Activated naive CD4-positive, alpha-beta T cell treated with anti-CD3 and anti-CD28 coated beads for 36 hours (primary cell): ENCODE measurements around the gene C1orf115. TPM values are rescaled to one million over a fixed set of nuclear protein-coding genes. Genes with fewer than 3 reads are reported as not detected.

ENCODE experiments used
- CTCF ChIA-PET: fragments of 350-600 bp; sonication (Branson Sonifier 250); formaldehyde crosslinking; loops from one replicate; lab custom pipeline; 2021; ENCODE audit warnings: antibody characterized with exemption; lab: Charles Lee
- DNase-seq: peaks from one replicate; pipeline ENCODE4 v3.0.0-alpha.2; 2020
- H3K27ac Mint-ChIP-seq: one replicate; pipeline ENCODE4 v1.8.0; 2021; ENCODE audit warnings: mild to moderate bottlenecking, mixed read lengths
- H3K27me3 Mint-ChIP-seq: one replicate; pipeline ENCODE4 v1.8.0; 2021; ENCODE audit warnings: low read depth, mixed read lengths
- H3K36me3 Mint-ChIP-seq: one replicate; pipeline ENCODE4 v1.8.0; 2021; ENCODE audit warnings: low read depth, mixed read lengths
- H3K4me1 Mint-ChIP-seq: one replicate; pipeline ENCODE4 v1.8.0; 2021; ENCODE audit warnings: low read depth, mixed read lengths
- H3K4me3 Mint-ChIP-seq: one replicate; pipeline ENCODE4 v1.8.0; 2021; ENCODE audit warnings: mild to moderate bottlenecking, moderate library complexity, mixed read lengths
- H3K9me3 Mint-ChIP-seq: one replicate; pipeline ENCODE4 v1.8.0; 2021; ENCODE audit warnings: mixed read lengths
- intact Hi-C: fragments of 100-400 bp; cut with micrococcal nuclease; formaldehyde crosslinking; loops from one replicate; pipeline ENCODE4 v1.15.1; 2023
- total RNA-seq, 2 experiments: library from RNA; stranded (reverse); gene quantifications; one replicate each; pipeline ENCODE4 v1.2.3, GENCODE V29; 2021

The C1orf115 gene
- total RNA-seq, 2 experiments from 2014 or later: 1.1 to 1.3 TPM

GRCh38 chr1:220696226-220696862, 6.2 kb downstream of the C1orf115 start:
- intact Hi-C loops: no loop called here
- CTCF ChIA-PET: interaction anchor here (1.0 to 1.3 kb wide), 2 partner anchors 16 to 29 kb away, joined by 3 read pairs; no protein-coding TSS in a partner anchor
- Mint-ChIP-seq H3K9me3 (no peaks in the 10 kb centered on the region), H3K4me3 (no peak overlapping the region), H3K36me3 (no peaks in the 10 kb centered on the region), H3K4me1 (no peaks in the 10 kb centered on the region), H3K27ac (no peak overlapping the region), H3K27me3 (peaks cover 3% of the 10 kb centered on the region)
- no peak for DNase-seq

- CTCF ChIA-PET: no interaction called here
- no peaks in the 10 kb centered on the region for H3K9me3 Mint-ChIP-seq
- no peaks in the 10 kb centered on the region for H3K4me1 Mint-ChIP-seq
- no peak for DNase-seq
- no peaks in the 10 kb centered on the region for H3K36me3 Mint-ChIP-seq
- peaks cover 3% of the 10 kb centered on the region for H3K27me3 Mint-ChIP-seq
- H3K27ac Mint-ChIP-seq: no peak overlapping the region
- intact Hi-C loops: no loop called here
- no peak overlapping the region for H3K4me3 Mint-ChIP-seq
Measured at GRCh38 chr1:220696863-220697231, 6.7 kb downstream of the C1orf115 start.

GRCh38 chr1:220697326-220697725, 7.2 kb downstream of the C1orf115 start:
- H3K27ac Mint-ChIP-seq: no peak overlapping the region
- DNase-seq: no peak
- intact Hi-C loops: no loop called here
- H3K27me3 Mint-ChIP-seq: peaks cover 6% of the 10 kb centered on the region
- no peaks in the 10 kb centered on the region for H3K9me3 Mint-ChIP-seq
- CTCF ChIA-PET: no interaction called here
- H3K4me1 Mint-ChIP-seq: no peaks in the 10 kb centered on the region
- no peaks in the 10 kb centered on the region for H3K36me3 Mint-ChIP-seq
- H3K4me3 Mint-ChIP-seq: no peak overlapping the region

GRCh38 chr1:220698607-220699016, 8.4 kb downstream of the C1orf115 start:
- Mint-ChIP-seq H3K27me3 (peaks cover 7% of the 10 kb centered on the region), H3K4me1 (no peaks in the 10 kb centered on the region), H3K36me3 (no peaks in the 10 kb centered on the region), H3K9me3 (no peaks in the 10 kb centered on the region), H3K4me3 (no peak overlapping the region), H3K27ac (no peak overlapping the region)
- no peak for DNase-seq
- CTCF ChIA-PET: interaction anchor here (0.6 kb wide), 1 partner anchor 10 kb away, joined by 3 read pairs; no protein-coding TSS in a partner anchor
- intact Hi-C loops: no loop called here

- Mint-ChIP-seq H3K27ac (no peak overlapping the region), H3K4me1 (no peaks in the 10 kb centered on the region)
- intact Hi-C loops: no loop called here
Measured at GRCh38 chr1:220699044-220699443, 8.9 kb downstream of the C1orf115 start.

GRCh38 chr1:220700556-220701179, 10.5 kb downstream of the C1orf115 start:
- CTCF ChIA-PET: interaction anchor here (0.9 kb wide), 1 partner anchor 74 kb away, joined by 3 read pairs; no protein-coding TSS in a partner anchor
- H3K4me1 Mint-ChIP-seq: no peaks in the 10 kb centered on the region
- no peak overlapping the region for H3K4me3 Mint-ChIP-seq
- H3K27me3 Mint-ChIP-seq: peaks cover 9% of the 10 kb centered on the region
- no peak for DNase-seq
- H3K27ac Mint-ChIP-seq: no peak overlapping the region
- no peaks in the 10 kb centered on the region for H3K9me3 Mint-ChIP-seq
- intact Hi-C loops: no loop called here
- no peaks in the 10 kb centered on the region for H3K36me3 Mint-ChIP-seq

More at GRCh38 chr1:220699044-220699443, 8.9 kb downstream of the C1orf115 start:
- H3K9me3 Mint-ChIP-seq: no peaks in the 10 kb centered on the region
- peaks cover 9% of the 10 kb centered on the region for H3K27me3 Mint-ChIP-seq
- no peak for DNase-seq
- CTCF ChIA-PET: interaction anchor here (0.6 kb wide), 1 partner anchor 9 kb away, joined by 3 read pairs; no protein-coding TSS in a partner anchor
- no peak overlapping the region for H3K4me3 Mint-ChIP-seq
- no peaks in the 10 kb centered on the region for H3K36me3 Mint-ChIP-seq

- Mint-ChIP-seq H3K27ac (no peak overlapping the region), H3K4me3 (no peak overlapping the region), H3K4me1 (no peaks in the 10 kb centered on the region), H3K36me3 (no peaks in the 10 kb centered on the region), H3K27me3 (peaks cover 9% of the 10 kb centered on the region), H3K9me3 (no peaks in the 10 kb centered on the region)
- no peak for DNase-seq
- CTCF ChIA-PET: interaction anchor here (1.3 kb wide), 1 partner anchor 11 kb away, joined by 3 read pairs; the partner anchor contains the start of gene C1orf115
- intact Hi-C loops: no loop called here
Measured at GRCh38 chr1:220701974-220702373, 11.8 kb downstream of the C1orf115 start.

GRCh38 chr1:220702733-220703270, 12.6 kb downstream of the C1orf115 start:
- intact Hi-C loops: no loop called here
- CTCF ChIA-PET: interaction anchor here (0.9 to 1.3 kb wide), 4 partner anchors 9 to 486 kb away, joined by 3 read pairs; partner anchors contain the start of gene C1orf115
- no peak overlapping the region for H3K4me3 Mint-ChIP-seq
- H3K36me3 Mint-ChIP-seq: no peaks in the 10 kb centered on the region
- H3K27ac Mint-ChIP-seq: no peak overlapping the region
- peaks cover 9% of the 10 kb centered on the region for H3K27me3 Mint-ChIP-seq
- no peak for DNase-seq
- no peaks in the 10 kb centered on the region for H3K9me3 Mint-ChIP-seq
- no peaks in the 10 kb centered on the region for H3K4me1 Mint-ChIP-seq

GRCh38 chr1:220703305-220703704, 13.1 kb downstream of the C1orf115 start:
- no peaks in the 10 kb centered on the region for H3K9me3 Mint-ChIP-seq
- CTCF ChIA-PET: interaction anchor here (0.9 to 1.0 kb wide), 3 partner anchors 10 to 487 kb away, joined by 3 read pairs; no protein-coding TSS in a partner anchor
- H3K4me3 Mint-ChIP-seq: no peak overlapping the region
- H3K27ac Mint-ChIP-seq: no peak overlapping the region
- H3K4me1 Mint-ChIP-seq: no peaks in the 10 kb centered on the region
- H3K36me3 Mint-ChIP-seq: no peaks in the 10 kb centered on the region
- no peak for DNase-seq
- intact Hi-C loops: no loop called here
- peaks cover 9% of the 10 kb centered on the region for H3K27me3 Mint-ChIP-seq

- peaks cover 8% of the 10 kb centered on the region for H3K27me3 Mint-ChIP-seq
- H3K27ac Mint-ChIP-seq: no peak overlapping the region
- intact Hi-C loops: no loop called here
- CTCF ChIA-PET: no interaction called here
- no peak for DNase-seq
- H3K4me1 Mint-ChIP-seq: no peaks in the 10 kb centered on the region
- H3K4me3 Mint-ChIP-seq: no peak overlapping the region
- H3K36me3 Mint-ChIP-seq: no peaks in the 10 kb centered on the region
- H3K9me3 Mint-ChIP-seq: no peaks in the 10 kb centered on the region
Measured at GRCh38 chr1:220705782-220706181, 15.6 kb downstream of the C1orf115 start.

- Mint-ChIP-seq H3K36me3 (no peaks in the 10 kb centered on the region), H3K4me1 (no peaks in the 10 kb centered on the region), H3K27ac (no peak overlapping the region), H3K27me3 (peaks cover 6% of the 10 kb centered on the region), H3K9me3 (no peaks in the 10 kb centered on the region), H3K4me3 (no peak overlapping the region)
- intact Hi-C loops: no loop called here
- DNase-seq: no peak
- CTCF ChIA-PET: no interaction called here
Measured at GRCh38 chr1:220706480-220706879, 16.3 kb downstream of the C1orf115 start.

GRCh38 chr1:220707160-220707559, 17.0 kb downstream of the C1orf115 start:
- no peaks in the 10 kb centered on the region for H3K9me3 Mint-ChIP-seq
- no peak overlapping the region for H3K27ac Mint-ChIP-seq
- no peaks in the 10 kb centered on the region for H3K4me1 Mint-ChIP-seq
- H3K4me3 Mint-ChIP-seq: no peak overlapping the region
- no peak for DNase-seq
- CTCF ChIA-PET: interaction anchor here (1.4 kb wide), 1 partner anchor 16 kb away, joined by 3 read pairs; no protein-coding TSS in a partner anchor
- intact Hi-C loops: no loop called here
- H3K36me3 Mint-ChIP-seq: no peaks in the 10 kb centered on the region
- H3K27me3 Mint-ChIP-seq: peaks cover 4% of the 10 kb centered on the region
